CD4-positive, CD25-positive, alpha-beta regulatory T cell (primary cell): Measurements from ENCODE around the gene MRTFA. TPM values are rescaled to one million over a fixed set of nuclear protein-coding genes. Genes with fewer than 3 reads are reported as not detected.
"Not testable (repeated sequence)": the region's sequence is repeated elsewhere in the genome, so short reads cannot be mapped to it uniquely, and the experiment has no call there.

ENCODE experiments used
- ATAC-seq, 2 donors: fragments of 150-1000 bp; cut with Tn5 transposase; one replicate each; pipeline ENCODE4 v1.10.0; 2021; ENCODE audit warnings: low read depth in 2 of 2, moderate number of reproducible peaks in 2 of 2, moderate library complexity in 1 of 2
- DNase-seq, 3 donors: peaks; one replicate each; pipeline versions ENCODE4 v3.0.0 to v3.0.0-alpha.2; 2012 to 2022; ENCODE audit warnings: mixed read lengths in 1 of 3
- H3K27ac ChIP-seq: one replicate; pipeline ENCODE4 v1.7.0; 2013; ENCODE audit warnings: mild to moderate bottlenecking, low read length; ENCODE audit not compliant: insufficient read depth, poor library complexity, severe bottlenecking
- H3K27me3 ChIP-seq: one replicate; pipeline ENCODE4 v1.7.0; 2013; ENCODE audit warnings: low read length; ENCODE audit not compliant: control insufficient read depth, insufficient read depth
- H3K36me3 ChIP-seq: one replicate; pipeline ENCODE4 v1.7.0; 2013; ENCODE audit warnings: mild to moderate bottlenecking, low read length, moderate library complexity; ENCODE audit not compliant: control insufficient read depth, insufficient read depth
- H3K4me1 ChIP-seq: 2 replicates; pipeline ENCODE4 v1.7.0; 2013; ENCODE audit warnings: mild to moderate bottlenecking, low read length; ENCODE audit not compliant: insufficient read depth, control insufficient read depth, poor library complexity, severe bottlenecking
- H3K4me3 ChIP-seq: one replicate; pipeline ENCODE4 v1.7.0; 2013; ENCODE audit warnings: low read depth, mild to moderate bottlenecking, low read length, moderate library complexity
- H3K9me3 ChIP-seq, 2 experiments: 1 replicate in 1 of 2; 2 replicates in 1 of 2; pipeline ENCODE4 v1.7.0; 2013; ENCODE audit warnings: low read length in 2 of 2, mild to moderate bottlenecking in 1 of 2, moderate library complexity in 1 of 2; ENCODE audit not compliant: control insufficient read depth in 2 of 2
- H3K27ac Mint-ChIP-seq, 3 donors: one replicate each; pipeline ENCODE4 v1.8.0; 2020 to 2022; ENCODE audit warnings: mild to moderate bottlenecking in 3 of 3, mixed read lengths in 3 of 3, moderate library complexity in 2 of 3
- H3K27me3 Mint-ChIP-seq: one replicate; pipeline ENCODE4 v1.8.0; 2022; ENCODE audit warnings: mild to moderate bottlenecking, mixed read lengths
- H3K36me3 Mint-ChIP-seq: one replicate; pipeline ENCODE4 v1.8.0; 2020; ENCODE audit warnings: mixed read lengths
- H3K4me1 Mint-ChIP-seq, 4 donors: one replicate each; pipeline ENCODE4 v1.8.0; 2020 to 2022; ENCODE audit warnings: mixed read lengths in 4 of 4, mild to moderate bottlenecking in 1 of 4
- H3K4me3 Mint-ChIP-seq, 4 donors: one replicate each; pipeline ENCODE4 v1.8.0; 2020 to 2022; ENCODE audit warnings: mild to moderate bottlenecking in 4 of 4, mixed read lengths in 4 of 4, moderate library complexity in 3 of 4
- H3K9me3 Mint-ChIP-seq, 7 donors: one replicate each; pipeline ENCODE4 v1.8.0; 2020 to 2022; ENCODE audit warnings: mixed read lengths in 7 of 7, mild to moderate bottlenecking in 3 of 7, moderate library complexity in 2 of 7
- polyA plus RNA-seq, 4 donors: library from polyadenylated mRNA; unstranded; fragments of 300-500 nt; fragmentation: Illumina TruSeq; gene quantifications; one replicate each; pipeline ENCODE4 v1.2.3, GENCODE V29; 2021
- total RNA-seq: library from RNA; stranded (reverse); gene quantifications from one replicate; pipeline ENCODE4 v1.2.3, GENCODE V29; 2022

MRTFA gene
- total and polyA plus RNA-seq, 5 donors from 2014 or later = 11.3 to 94.5 (median 16.4) TPM

GRCh38 chr22:40507491-40507890, 129.0 kb downstream of the MRTFA start:
- DNase-seq (no peak), ATAC-seq (no peak)
- H3K9me3 ChIP-seq = no peaks in the 10 kb centered on the region
- no peak overlapping the region for H3K4me3 ChIP-seq
- no peaks in the 10 kb centered on the region for H3K27me3 ChIP-seq
- Mint-ChIP-seq H3K4me1 (peaks cover 15 to 41% (median 18%) of the 10 kb centered on the region in 4 donors), H3K36me3 (peaks cover 4% of the 10 kb centered on the region), H3K27me3 (no peaks in the 10 kb centered on the region), H3K4me3 (no peak overlapping the region), H3K27ac (no peak overlapping the region), H3K9me3 (peaks cover 0 to 2% (median 0%) of the 10 kb centered on the region in 7 donors)
- no peaks in the 10 kb centered on the region for H3K36me3 ChIP-seq
- no peaks in the 10 kb centered on the region for H3K4me1 ChIP-seq
- H3K27ac ChIP-seq = no peak overlapping the region

- Mint-ChIP-seq H3K36me3 (peaks cover 4% of the 10 kb centered on the region), H3K9me3 (peaks cover 0 to 2% (median 0%) of the 10 kb centered on the region in 7 donors), H3K27me3 (no peaks in the 10 kb centered on the region), H3K4me3 (no peak overlapping the region), H3K4me1 (peaks cover 15 to 40% (median 16%) of the 10 kb centered on the region in 4 donors), H3K27ac (no peak overlapping the region)
- ATAC-seq (no peak), DNase-seq (no peak)
- Histone ChIP-seq H3K9me3 (no peaks in the 10 kb centered on the region), H3K27ac (no peak overlapping the region), H3K27me3 (no peaks in the 10 kb centered on the region), H3K36me3 (no peaks in the 10 kb centered on the region), H3K4me3 (no peak overlapping the region), H3K4me1 (no peaks in the 10 kb centered on the region)
Measured at GRCh38 chr22:40506762-40507161, 129.8 kb downstream of the MRTFA start.

- H3K27ac Mint-ChIP-seq = peak overlapping the region in 1 of 3 donors; percentile 22
- no peak overlapping the region for H3K4me3 Mint-ChIP-seq
- peaks cover 4% of the 10 kb centered on the region for H3K36me3 Mint-ChIP-seq
- peaks cover 10 to 32% (median 15%) of the 10 kb centered on the region in 4 donors for H3K4me1 Mint-ChIP-seq
- no peak overlapping the region for H3K27ac ChIP-seq
- H3K9me3 Mint-ChIP-seq = peaks cover 0 to 2% (median 0%) of the 10 kb centered on the region in 7 donors
- ATAC-seq (no peak), DNase-seq (no peak)
- no peaks in the 10 kb centered on the region for H3K4me1 ChIP-seq
- H3K36me3 ChIP-seq = no peaks in the 10 kb centered on the region
- no peaks in the 10 kb centered on the region for H3K27me3 Mint-ChIP-seq
- H3K27me3 ChIP-seq = no peaks in the 10 kb centered on the region
- no peaks in the 10 kb centered on the region for H3K9me3 ChIP-seq
- no peak overlapping the region for H3K4me3 ChIP-seq
Measured at GRCh38 chr22:40504285-40505249, 132.0 kb downstream of the MRTFA start.

GRCh38 chr22:40502919-40503318, 133.6 kb downstream of the MRTFA start:
- DNase-seq (no peak), ATAC-seq (no peak)
- Mint-ChIP-seq H3K27ac (peak overlapping the region in 1 of 3 donors; percentile 76), H3K27me3 (no peaks in the 10 kb centered on the region), H3K9me3 (peaks cover 0 to 2% (median 0%) of the 10 kb centered on the region in 7 donors), H3K4me3 (no peak overlapping the region), H3K4me1 (peaks cover 14 to 32% (median 16%) of the 10 kb centered on the region in 4 donors), H3K36me3 (peaks cover 4% of the 10 kb centered on the region)
- no peaks in the 10 kb centered on the region for H3K9me3 ChIP-seq
- H3K4me3 ChIP-seq = no peak overlapping the region
- no peak overlapping the region for H3K27ac ChIP-seq
- no peaks in the 10 kb centered on the region for H3K36me3 ChIP-seq
- H3K27me3 ChIP-seq = no peaks in the 10 kb centered on the region
- H3K4me1 ChIP-seq = no peaks in the 10 kb centered on the region

- H3K9me3 ChIP-seq, H3K27ac ChIP-seq, H3K36me3 ChIP-seq, H3K27me3 Mint-ChIP-seq, H3K4me3 Mint-ChIP-seq, H3K27me3 ChIP-seq, H3K4me1 ChIP-seq, H3K9me3 Mint-ChIP-seq, ATAC-seq, DNase-seq, H3K36me3 Mint-ChIP-seq, H3K4me3 ChIP-seq, H3K27ac Mint-ChIP-seq: not testable (repeated sequence)
- H3K4me1 Mint-ChIP-seq = peaks cover 15 to 35% (median 19%) of the 10 kb centered on the region in 4 donors
Measured at GRCh38 chr22:40500465-40500786, 136.1 kb downstream of the MRTFA start.

GRCh38 chr22:40499209-40499623, 137.3 kb downstream of the MRTFA start:
- no peak for ATAC-seq
- peaks cover 4% of the 10 kb centered on the region for H3K36me3 Mint-ChIP-seq
- no peaks in the 10 kb centered on the region for H3K9me3 ChIP-seq
- DNase-seq = no peak
- H3K27me3 Mint-ChIP-seq = no peaks in the 10 kb centered on the region
- no peaks in the 10 kb centered on the region for H3K27me3 ChIP-seq
- no peak overlapping the region for H3K4me3 Mint-ChIP-seq
- H3K4me1 ChIP-seq = peaks cover 5% of the 10 kb centered on the region
- H3K9me3 Mint-ChIP-seq = peaks cover 0 to 2% (median 0%) of the 10 kb centered on the region in 7 donors
- H3K4me3 ChIP-seq = no peak overlapping the region
- H3K27ac ChIP-seq = no peak overlapping the region
- no peaks in the 10 kb centered on the region for H3K36me3 ChIP-seq
- H3K27ac Mint-ChIP-seq = peak overlapping the region in 2 of 3 donors; percentile 46 to 74
- peaks cover 15 to 26% (median 23%) of the 10 kb centered on the region in 4 donors for H3K4me1 Mint-ChIP-seq

- H3K36me3 ChIP-seq = no peaks in the 10 kb centered on the region
- no peak overlapping the region for H3K4me3 Mint-ChIP-seq
- no peaks in the 10 kb centered on the region for H3K27me3 ChIP-seq
- no peak overlapping the region for H3K27ac ChIP-seq
- peak overlapping the region in 1 of 3 donors; percentile 46 for H3K27ac Mint-ChIP-seq
- no peak overlapping the region for H3K4me3 ChIP-seq
- DNase-seq (no peak), ATAC-seq (no peak)
- no peaks in the 10 kb centered on the region for H3K27me3 Mint-ChIP-seq
- peaks cover 21 to 29% (median 27%) of the 10 kb centered on the region in 4 donors for H3K4me1 Mint-ChIP-seq
- no peaks in the 10 kb centered on the region for H3K9me3 ChIP-seq
- H3K4me1 ChIP-seq = peaks cover 5% of the 10 kb centered on the region
- peaks cover 0 to 2% (median 0%) of the 10 kb centered on the region in 7 donors for H3K9me3 Mint-ChIP-seq
- H3K36me3 Mint-ChIP-seq = peaks cover 4% of the 10 kb centered on the region
Measured at GRCh38 chr22:40498420-40499208, 137.9 kb downstream of the MRTFA start.
